Measurements from ENCODE around the gene SIGLEC1.

The SIGLEC1 gene

GRCh38 chr20:3705970-3706739 lies 6.2 kb downstream of the SIGLEC1 start:
- TF ChIP-seq GATA3 (IDR thresholded peaks at IDR 0.05; ENCODE audit: low read depth, low read length) = no peak
- TF ChIP-seq GATA2 (IDR thresholded peaks at IDR 0.05; ENCODE audit: low read depth, low read length) = no peak

- TF ChIP-seq GATA3 (IDR thresholded peaks at IDR 0.05; ENCODE audit: low read depth, low read length) (no peak), GATA2 (IDR thresholded peaks at IDR 0.05; ENCODE audit: low read depth, low read length) (no peak)
Observed at GRCh38 chr20:3705491-3705969, 6.9 kb downstream of the SIGLEC1 start.

- TF ChIP-seq GATA2 (IDR thresholded peaks at IDR 0.05; ENCODE audit: low read depth, low read length) (no peak), GATA3 (IDR thresholded peaks at IDR 0.05; ENCODE audit: low read depth, low read length) (no peak)
Observed at GRCh38 chr20:3704087-3704486, 8.3 kb downstream of the SIGLEC1 start.

GRCh38 chr20:3702611-3703391 lies 9.6 kb downstream of the SIGLEC1 start:
- TF ChIP-seq GATA3 (IDR thresholded peaks at IDR 0.05; ENCODE audit: low read depth, low read length) (no peak), GATA2 (IDR thresholded peaks at IDR 0.05; ENCODE audit: low read depth, low read length) (no peak)

- no peak for TF ChIP-seq GATA3 (IDR thresholded peaks at IDR 0.05; ENCODE audit: low read depth, low read length)
- no peak for TF ChIP-seq GATA2 (IDR thresholded peaks at IDR 0.05; ENCODE audit: low read depth, low read length)
Observed at GRCh38 chr20:3701061-3701998, 11.1 kb downstream of the SIGLEC1 start.

GRCh38 chr20:3699037-3699436 lies 13.4 kb downstream of the SIGLEC1 start:
- TF ChIP-seq GATA3 (IDR thresholded peaks at IDR 0.05; ENCODE audit: low read depth, low read length) = no peak
- TF ChIP-seq GATA2 (IDR thresholded peaks at IDR 0.05; ENCODE audit: low read depth, low read length) = no peak

- TF ChIP-seq GATA3 (IDR thresholded peaks at IDR 0.05; ENCODE audit: low read depth, low read length) (no peak), GATA2 (IDR thresholded peaks at IDR 0.05; ENCODE audit: low read depth, low read length) (no peak)
Observed at GRCh38 chr20:3698591-3699001, 13.8 kb downstream of the SIGLEC1 start.

GRCh38 chr20:3697588-3698305 lies 14.7 kb downstream of the SIGLEC1 start:
- TF ChIP-seq GATA2 (IDR thresholded peaks at IDR 0.05; ENCODE audit: low read depth, low read length) (no peak), GATA3 (IDR thresholded peaks at IDR 0.05; ENCODE audit: low read depth, low read length) (no peak)

- TF ChIP-seq GATA3 (IDR thresholded peaks at IDR 0.05; ENCODE audit: low read depth, low read length) (no peak), GATA2 (IDR thresholded peaks at IDR 0.05; ENCODE audit: low read depth, low read length) (no peak)
Observed at GRCh38 chr20:3696745-3697587, 15.4 kb downstream of the SIGLEC1 start.

- TF ChIP-seq GATA3 (IDR thresholded peaks at IDR 0.05; ENCODE audit: low read depth, low read length) (no peak), GATA2 (IDR thresholded peaks at IDR 0.05; ENCODE audit: low read depth, low read length) (no peak)
Observed at GRCh38 chr20:3696200-3696599, 16.2 kb downstream of the SIGLEC1 start.

- TF ChIP-seq GATA3 (IDR thresholded peaks at IDR 0.05; ENCODE audit: low read depth, low read length) (no peak), GATA2 (IDR thresholded peaks at IDR 0.05; ENCODE audit: low read depth, low read length) (no peak)
Observed at GRCh38 chr20:3694864-3695263, 17.5 kb downstream of the SIGLEC1 start.

- TF ChIP-seq GATA3 (IDR thresholded peaks at IDR 0.05; ENCODE audit: low read depth, low read length) (no peak), GATA2 (IDR thresholded peaks at IDR 0.05; ENCODE audit: low read depth, low read length) (no peak)
Observed at GRCh38 chr20:3693376-3693775, 19.0 kb downstream of the SIGLEC1 start.

Data from SH-SY5Y (cell line).